IPS-NIHi7 (cell line): ENCODE results near the gene MGST2.

Source experiments
- DNase-seq: peaks from one replicate; pipeline ENCODE4 v3.0.0; 2012; ENCODE audit warnings: mixed read lengths; ENCODE audit errors: extremely low spot score

MGST2 gene

DNA sequence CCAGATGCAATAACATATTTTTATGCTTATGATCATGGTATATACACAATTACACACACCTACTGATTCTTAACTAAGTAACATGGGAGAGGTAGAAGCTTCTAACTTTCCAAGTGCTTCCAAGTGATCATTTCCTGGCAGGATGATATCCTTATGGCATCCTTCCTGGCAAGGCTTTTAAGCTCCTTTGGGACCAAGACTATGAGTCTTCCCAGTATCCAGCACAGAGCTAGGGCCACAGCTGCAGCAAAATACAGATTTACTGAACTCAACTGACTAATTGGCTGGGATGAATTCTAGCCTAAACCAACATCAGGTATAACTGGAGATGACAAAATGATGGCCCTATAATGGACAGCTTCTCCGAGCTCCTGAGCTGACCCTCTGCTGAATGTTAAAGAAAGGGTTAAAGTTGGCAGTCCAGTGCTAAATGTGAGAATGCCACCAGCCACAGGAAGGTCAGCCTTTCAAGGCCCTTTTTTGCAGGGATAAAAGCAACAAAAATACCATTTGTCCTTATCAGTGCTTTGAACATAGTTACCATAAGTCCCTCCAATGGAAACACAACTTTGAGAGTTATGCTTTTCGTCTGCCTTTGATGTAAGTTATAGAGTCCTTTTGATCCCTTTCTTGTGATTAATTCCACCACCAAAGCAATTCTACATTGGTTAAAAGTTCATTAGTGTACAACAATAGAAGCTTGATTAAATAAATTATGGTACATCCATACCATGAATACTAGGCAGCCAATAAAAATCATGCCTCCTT is 73.4 kb downstream of the MGST2 start:
- no peak for DNase-seq

DNA sequence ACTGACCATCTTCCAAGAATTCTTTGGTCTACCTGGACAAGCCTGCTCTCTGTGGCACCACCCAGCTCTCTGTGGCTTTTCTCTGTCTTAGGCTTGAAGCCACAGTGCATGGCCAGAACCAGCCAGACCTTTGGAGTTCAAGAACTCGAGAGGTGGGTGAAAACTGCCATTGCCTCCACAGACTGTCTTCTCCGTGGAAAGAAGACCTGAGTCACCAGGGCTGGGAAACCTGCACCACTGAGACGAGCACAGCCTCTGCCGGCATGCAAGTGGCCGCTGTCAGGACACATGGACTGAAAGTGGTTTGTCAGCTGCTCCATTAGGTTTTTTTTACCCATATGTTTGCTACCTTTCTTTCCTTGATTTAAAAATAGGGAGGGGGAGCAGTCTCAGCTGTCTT is 74.5 kb downstream of the MGST2 start:
- DNase-seq = no peak

DNA sequence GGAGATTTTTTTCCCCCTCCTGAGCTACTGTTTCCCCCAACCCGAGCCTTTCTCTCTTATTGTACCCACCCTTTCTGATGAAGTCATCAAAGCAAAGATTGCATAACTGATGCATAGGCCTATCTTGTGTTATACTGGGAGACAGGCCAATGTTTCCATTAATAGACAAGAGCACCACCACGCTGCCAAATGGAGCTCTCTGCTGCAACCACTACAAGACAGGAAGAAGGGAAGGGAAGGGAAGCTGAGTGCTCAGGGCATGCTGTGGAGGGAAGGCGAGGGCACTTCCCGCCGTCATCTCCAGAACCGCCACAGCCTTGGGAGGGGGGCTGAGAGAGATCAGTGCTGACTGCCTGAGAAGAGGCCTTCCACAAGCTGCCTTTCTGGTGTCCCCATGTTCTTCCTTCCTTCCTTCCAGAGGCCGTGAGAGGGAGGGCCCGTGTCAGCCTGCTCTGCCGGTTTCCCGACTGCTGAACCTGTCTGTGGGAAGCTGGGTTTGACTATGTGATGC is 75.0 kb downstream of the MGST2 start:
- no peak for DNase-seq

DNA sequence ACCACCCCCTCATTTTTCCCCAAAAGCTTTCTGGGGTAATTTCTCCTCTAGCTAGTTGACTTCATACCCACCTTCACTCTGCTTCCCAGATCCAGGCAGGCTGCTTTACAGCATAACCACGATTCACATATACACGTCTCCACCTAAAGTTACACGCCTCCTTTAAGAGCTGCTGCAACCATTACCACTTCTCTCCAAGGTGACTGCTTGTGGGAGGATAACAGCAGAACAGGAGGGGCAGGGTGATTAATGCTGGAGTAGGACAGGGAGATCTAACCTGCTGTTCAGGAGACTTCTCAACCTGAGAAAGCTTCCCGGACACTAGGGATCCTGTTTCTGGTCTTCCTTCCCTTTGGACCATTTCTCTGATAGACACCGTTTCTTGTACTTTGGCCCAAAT is 77.4 kb downstream of the MGST2 start:
- no peak for DNase-seq

DNA sequence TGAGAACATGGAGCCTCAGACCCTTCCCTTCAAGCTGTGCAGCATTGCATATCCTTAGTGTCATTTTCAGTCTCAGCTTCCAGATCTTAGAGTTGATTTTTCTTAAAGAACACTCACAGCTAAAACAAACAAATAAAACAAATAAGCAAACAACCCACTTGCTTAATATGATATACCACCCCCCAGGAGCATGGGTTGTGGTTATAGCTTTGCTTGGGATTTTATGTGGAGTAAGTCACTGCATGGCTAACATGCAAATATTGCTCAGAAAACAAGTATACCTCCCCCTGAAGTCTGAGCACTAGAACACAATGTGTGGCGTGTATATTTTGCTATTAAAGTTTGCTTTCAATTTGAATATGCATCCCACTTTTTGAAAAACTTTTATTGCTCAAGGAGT is 78.6 kb downstream of the MGST2 start:
- no peak for DNase-seq

DNA sequence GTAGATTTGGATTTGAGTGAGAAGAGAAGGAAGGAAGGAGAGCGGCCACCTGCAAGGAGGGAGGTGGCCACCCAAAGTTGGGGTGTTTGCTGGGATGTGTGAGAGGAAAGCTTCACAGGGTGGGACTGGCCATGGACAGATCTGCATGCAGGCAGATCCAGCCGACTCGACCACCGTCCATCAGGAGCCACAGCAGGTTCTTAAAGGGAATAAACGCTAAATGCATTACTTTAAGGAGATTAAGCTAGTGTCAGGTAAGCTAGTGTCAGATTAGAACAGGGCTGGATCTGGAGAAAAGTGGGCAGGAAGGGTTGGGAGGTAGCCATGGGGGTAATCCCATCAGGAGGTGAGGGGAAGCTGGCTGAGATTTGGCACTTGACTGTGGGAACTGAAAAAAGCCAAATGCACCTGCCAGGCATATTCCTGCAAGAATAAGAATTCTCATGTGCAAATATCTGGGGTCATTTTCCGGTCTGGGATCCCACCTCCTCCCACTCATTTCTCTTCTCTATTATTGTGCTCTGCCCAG is 79.6 kb downstream of the MGST2 start:
- DNase-seq = no peak

GRCh38 chr4:139746431-139747171 is 81.0 kb downstream of the MGST2 start:
- DNase-seq = no peak

GRCh38 chr4:139749338-139749737 is 83.7 kb downstream of the MGST2 start:
- no peak for DNase-seq

- no peak for DNase-seq
These were observed 84.3 kb downstream of the MGST2 start for GRCh38 chr4:139749835-139750498.

DNA sequence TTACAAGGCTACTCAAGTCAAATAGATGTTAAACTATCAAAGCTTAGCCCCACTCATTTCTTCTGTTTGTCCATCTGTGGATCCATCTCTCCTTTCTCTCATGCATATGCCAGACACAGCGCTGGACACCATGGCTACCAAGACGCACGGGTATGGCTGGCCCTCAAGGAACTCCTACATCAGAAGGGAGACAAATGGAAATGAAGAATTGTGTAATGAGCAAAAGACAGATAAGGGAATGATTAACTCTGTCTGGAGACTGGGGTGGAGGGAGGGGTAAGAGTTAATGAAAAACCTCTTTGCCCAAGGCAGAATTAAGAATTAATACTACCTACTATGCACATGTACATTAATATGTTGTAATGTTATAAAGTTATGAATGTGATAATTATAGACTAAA is 88.1 kb downstream of the MGST2 start:
- no peak for DNase-seq
